GM03348 (cell line): ENCODE measurements around the gene OMG.
"Not testable (repeated sequence)": the region's sequence is repeated elsewhere in the genome, so short reads cannot be mapped to it uniquely, and the experiment has no call there.

Source experiments
- DNase-seq: peaks from one replicate; pipeline ENCODE4 v3.0.0; 2012; ENCODE audit warnings: low spot score

Gene OMG, protein sequence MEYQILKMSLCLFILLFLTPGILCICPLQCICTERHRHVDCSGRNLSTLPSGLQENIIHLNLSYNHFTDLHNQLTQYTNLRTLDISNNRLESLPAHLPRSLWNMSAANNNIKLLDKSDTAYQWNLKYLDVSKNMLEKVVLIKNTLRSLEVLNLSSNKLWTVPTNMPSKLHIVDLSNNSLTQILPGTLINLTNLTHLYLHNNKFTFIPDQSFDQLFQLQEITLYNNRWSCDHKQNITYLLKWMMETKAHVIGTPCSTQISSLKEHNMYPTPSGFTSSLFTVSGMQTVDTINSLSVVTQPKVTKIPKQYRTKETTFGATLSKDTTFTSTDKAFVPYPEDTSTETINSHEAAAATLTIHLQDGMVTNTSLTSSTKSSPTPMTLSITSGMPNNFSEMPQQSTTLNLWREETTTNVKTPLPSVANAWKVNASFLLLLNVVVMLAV

GRCh38 chr17:31297090-31297489 is at the start of gene OMG:
Gene OMG (minus strand): TSS chr17:31297239. CDS start chr17:31296331, 908 bp downstream.
- no peak for DNase-seq

DNA sequence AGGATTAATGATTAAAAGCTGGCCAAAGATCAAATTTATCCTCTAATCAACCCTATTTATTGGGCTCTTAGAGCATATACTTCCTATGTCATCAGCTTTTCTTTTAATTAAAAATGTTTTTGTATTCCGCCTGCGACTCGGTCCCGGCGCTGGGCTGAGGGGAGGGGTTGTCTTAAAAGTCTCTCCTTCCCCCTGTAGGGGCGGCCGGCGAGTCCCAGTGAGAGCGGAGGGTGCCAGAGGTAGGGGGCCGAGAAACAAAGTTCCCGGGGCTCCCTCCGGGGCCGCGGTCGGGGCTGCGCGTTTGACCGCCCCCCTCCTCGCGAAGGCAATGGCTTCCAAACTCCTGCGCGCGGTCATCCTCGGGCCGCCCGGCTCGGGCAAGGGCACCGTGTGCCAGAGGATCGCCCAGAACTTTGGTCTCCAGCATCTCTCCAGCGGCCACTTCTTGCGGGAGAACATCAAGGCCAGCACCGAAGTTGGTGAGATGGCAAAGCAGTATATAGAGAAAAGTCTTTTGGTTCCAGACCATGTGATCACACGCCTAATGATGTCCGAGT is 48.2 kb upstream of the OMG start:
- DNase-seq = not testable (repeated sequence)

DNA sequence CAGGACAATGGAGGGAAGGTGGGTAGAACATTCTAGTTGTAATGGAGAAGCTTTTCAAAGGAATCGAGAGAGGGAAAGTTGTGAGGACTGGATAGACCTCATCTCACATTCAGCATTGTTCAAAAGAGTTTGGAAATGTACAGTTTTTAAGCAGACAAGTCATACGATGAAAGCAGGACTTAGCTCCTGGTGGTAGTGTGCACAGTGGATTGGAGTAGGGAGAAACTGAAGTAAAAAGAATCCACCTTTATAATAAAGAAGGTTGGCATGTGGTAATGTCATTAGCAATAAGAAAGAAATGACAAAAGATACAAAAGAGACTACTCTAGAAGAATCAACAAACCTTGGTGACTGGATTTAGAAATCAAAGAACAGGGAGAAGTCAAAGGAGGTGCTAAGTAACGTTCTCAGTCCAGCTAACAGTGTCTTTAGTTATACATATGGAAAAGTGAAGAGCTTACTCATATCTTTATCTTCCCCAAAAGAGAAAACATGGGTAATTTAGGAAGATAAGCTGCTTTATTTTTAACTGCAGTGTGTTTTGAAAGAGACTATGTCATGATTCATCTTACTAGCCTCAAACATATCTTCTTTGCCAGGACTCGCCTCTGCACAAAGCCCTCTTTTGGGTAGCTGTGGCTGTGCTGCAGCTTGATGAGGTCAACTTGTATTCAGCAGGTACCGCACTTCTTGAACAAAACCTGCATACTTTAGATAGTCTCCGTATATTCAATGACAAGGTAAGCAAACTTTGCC is 43.0 kb upstream of the OMG start:
- peak; percentile 73 for DNase-seq

DNA sequence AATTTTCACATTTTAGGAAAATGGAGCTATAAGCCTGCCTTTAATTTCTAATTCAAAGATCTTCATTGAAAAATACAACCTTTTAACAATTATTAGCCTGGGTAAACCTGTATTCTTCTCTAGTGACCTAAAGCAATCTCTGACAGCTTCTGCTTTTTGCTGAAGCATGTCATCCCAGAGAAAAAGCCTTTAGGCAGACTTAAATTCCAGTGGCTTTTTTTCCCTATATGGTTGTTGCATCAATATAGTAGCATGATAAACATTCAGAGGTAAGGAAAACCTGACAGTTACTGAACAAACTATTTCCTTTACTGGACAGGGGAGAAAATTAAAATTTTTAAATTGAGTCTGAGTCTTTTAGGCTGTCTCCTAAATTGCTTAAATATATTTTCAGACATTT is 32.2 kb upstream of the OMG start:
- DNase-seq = no peak

DNA sequence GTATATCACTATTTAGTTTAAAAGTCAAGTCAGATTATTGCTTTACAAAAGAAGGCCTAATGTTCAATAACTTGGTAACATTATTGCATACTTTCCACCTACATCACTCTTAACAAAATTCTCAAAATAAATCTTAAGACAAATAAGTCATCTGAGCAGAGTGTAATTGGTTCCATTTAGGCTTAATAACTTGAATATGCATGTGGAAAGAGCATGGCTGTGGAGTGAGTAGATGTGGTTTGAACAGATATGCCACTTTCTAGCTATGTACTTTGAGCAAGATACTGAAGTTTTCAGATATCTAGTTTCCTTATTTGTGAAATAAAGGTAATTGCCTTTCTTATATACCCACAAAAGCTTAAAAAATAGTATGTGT is 31.1 kb upstream of the OMG start:
- peak; percentile 39 for DNase-seq

- peak; percentile 76 for DNase-seq
These were observed 30.6 kb upstream of the OMG start for GRCh38 chr17:31327534-31328159.

DNA sequence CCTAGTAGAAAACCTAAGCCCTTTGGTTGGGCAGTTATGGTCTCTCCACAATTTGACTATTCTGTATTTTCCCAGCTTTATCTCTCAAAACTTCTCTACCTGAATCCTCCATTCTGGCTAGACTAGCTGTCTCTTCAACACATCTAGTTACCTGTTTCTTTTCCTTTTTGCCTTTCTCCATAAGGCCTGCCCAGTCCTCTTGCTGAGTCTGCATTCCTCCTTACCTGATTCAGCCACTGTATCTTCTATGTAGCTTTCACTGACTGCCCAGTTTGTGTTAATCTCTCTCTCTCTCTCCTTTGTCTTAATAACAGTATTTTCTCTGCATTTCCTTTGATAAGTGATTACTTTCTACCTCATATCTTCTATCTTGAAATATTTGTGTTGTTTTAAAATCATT is 26.5 kb upstream of the OMG start:
- no peak for DNase-seq

GRCh38 chr17:31321966-31322365 is 24.9 kb upstream of the OMG start:
- no peak for DNase-seq

GRCh38 chr17:31321481-31321880 is 24.4 kb upstream of the OMG start, which contains the start of gene EVI2A:
Gene EVI2A (minus strand): TSS chr17:31321622. CDS start chr17:31319013, 2,609 bp downstream.
- peak; percentile 57 for DNase-seq

GRCh38 chr17:31320791-31321190 is 23.8 kb upstream of the OMG start:
- DNase-seq = no peak

- no peak for DNase-seq
These were observed 23.2 kb upstream of the OMG start for GRCh38 chr17:31320241-31320640.

DNA sequence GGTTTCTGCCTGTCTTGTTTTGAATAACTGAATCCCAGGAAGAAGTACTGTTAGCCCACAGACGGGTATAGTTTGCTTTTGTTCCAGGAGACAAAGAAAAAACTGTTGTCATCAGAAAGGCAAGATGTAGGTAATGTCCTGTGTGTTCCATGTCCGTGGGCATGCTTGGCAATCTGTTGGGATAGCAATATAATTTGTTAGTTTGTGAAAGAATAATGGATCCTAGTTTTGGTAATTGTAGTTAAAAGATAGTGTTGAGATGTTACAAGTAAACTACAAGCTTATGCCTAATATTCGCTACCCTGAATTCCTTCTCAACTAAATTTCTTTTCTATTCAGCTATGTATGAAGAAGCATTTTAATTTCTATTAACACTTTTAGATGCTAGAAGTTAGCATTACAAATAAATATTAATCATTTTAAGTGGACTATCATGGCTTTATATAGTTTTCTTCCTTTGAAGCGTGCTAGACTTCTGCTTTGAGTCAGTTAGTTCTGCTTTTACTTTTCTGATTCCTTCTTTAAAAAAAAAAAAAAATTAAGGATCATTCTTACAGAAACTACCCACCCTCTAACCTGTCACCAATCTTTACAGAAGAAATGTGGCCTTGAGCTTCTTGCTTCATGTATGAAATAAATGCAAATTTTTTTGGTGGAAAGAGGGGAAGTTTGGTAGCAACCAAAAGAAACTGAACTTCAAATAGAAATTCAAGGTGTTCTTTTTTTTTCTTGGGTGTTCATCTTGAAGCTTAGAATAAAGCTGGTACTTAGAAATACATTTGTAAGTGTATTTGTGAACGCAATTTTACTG is 22.0 kb upstream of the OMG start:
- no peak for DNase-seq

GRCh38 chr17:31318298-31318801 is 21.3 kb upstream of the OMG start:
- DNase-seq = no peak

- DNase-seq = no peak
These were observed 17.7 kb upstream of the OMG start for GRCh38 chr17:31314782-31315100.

DNA sequence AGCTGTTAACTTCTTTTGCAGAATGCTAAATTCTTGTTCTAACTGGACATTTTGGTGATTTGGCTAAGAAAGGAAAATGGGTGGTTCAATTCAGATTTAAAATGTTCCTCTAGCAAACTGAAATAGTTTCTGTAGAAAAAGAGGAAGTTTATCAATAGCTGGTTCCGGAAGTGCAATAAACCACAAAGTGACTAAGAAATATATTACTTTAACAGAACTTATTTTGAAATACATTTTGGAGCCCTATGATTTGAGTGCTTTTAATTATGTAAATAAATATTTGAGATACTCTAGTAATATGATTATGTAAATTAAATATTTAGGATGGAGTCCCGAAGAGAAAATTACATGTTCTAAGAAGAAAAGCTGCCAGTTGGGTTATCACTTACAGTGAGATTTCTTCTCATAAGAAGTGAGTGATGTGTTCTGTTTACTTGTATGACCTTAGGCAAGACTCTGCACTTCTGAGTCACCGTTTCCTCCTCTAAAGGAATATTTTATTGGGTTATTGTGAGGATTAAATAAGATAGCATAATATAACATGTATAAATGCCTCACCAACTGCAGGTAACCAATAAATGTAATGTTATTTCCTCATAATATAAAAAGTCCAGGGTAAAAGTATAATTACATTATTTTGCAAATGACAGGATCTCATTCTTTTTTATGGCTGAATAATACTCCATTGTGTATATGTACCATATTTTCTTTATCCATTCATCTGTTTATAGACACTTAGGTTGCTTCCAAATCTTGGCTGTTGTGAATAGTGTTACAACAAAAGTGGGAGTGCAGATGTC is 17.1 kb upstream of the OMG start, which contains the start of gene EVI2B:
Gene EVI2B (minus strand): TSS at position 73 of the 800 bp plus-strand sequence. CDS start 8,445 bp downstream, outside the sequence.
- DNase-seq = peak; percentile 24

GRCh38 chr17:31312223-31312622 is 15.2 kb upstream of the OMG start:
- not testable (repeated sequence) for DNase-seq

DNA sequence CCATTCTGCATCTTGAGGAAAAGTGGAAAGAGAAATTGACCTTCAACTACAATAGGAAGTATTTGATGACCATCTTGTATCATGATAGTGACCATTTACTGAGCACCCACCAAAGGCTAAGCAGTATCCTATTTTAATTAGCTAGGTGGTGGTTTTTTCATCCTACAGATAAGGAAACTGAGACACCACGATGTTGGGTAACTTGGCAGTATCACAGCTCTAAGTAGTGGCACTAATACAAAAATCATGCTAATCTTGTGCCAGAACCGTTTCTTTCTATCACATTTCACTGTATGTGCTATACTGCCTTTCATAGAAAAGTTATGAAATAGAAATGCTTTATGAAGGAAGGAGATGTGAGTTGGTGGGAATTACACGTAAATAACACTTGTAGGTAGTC is 14.5 kb upstream of the OMG start:
- DNase-seq = no peak

GRCh38 chr17:31310886-31311285 is 13.8 kb upstream of the OMG start:
- no peak for DNase-seq

DNA sequence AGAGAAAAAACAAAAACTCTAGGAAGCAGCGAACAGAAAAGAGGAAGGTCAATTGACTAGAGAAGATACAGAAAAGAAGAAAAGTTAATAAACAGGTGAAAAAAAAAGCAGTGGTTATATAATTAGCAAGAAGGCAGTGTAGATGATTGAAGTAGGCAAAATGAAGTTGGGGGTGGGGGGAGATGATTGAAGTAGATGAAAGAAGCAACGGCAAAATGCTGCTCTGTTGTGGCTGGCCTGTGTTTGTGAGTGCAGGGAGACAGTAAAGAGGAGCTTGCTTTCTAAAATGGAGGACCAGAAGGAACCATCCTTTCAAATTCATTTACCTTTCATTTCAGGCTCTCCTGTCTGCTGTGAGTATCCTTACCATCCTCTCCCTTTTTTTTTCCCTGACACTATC is 13.2 kb upstream of the OMG start:
- no peak for DNase-seq

DNA sequence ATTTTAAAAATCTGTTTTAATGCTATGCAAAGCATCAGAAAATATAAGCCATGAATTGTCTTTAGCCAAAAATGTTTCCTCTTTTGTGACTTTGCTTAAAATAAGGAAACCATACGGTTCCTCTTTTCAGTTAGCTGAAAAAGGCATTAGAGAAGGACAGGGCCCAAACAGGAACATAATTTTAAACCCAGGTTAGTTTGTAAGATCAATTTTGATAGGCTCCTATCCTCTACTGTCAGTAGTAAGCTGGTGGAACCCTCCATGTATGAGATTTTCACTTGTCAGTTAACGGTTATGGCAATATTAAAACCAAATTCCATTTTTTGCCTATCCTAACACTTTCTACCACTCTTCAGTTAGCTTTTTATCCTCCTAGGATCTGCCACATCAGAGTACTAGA is 12.5 kb upstream of the OMG start:
- no peak for DNase-seq
